GM10266 (cell line): Measurements from ENCODE around the gene ERC1.

ENCODE experiments used
- DNase-seq: peaks from one replicate; pipeline ENCODE4 v3.0.0; 2012; ENCODE audit errors: extremely low spot score
- CTCF ChIP-seq: IDR thresholded peaks from 2 replicates; pipeline ENCODE4 v1.5.1; 2012; ENCODE audit warnings: mild to moderate bottlenecking, low read depth; ENCODE audit not compliant: control insufficient read depth, insufficient read depth; ENCODE audit errors: missing control alignments

ERC1 gene

GRCh38 chr12:969821-970220 is 21.2 kb upstream of the ERC1 start:
- no peak for DNase-seq
- no peak for TF ChIP-seq CTCF

- no peak for DNase-seq
- no peak for TF ChIP-seq CTCF
Measured at GRCh38 chr12:971991-972390, 19.0 kb upstream of the ERC1 start.

GRCh38 chr12:974271-974862 is 16.7 kb upstream of the ERC1 start:
- no peak for DNase-seq
- no peak for TF ChIP-seq CTCF

GRCh38 chr12:976644-977043 is 14.4 kb upstream of the ERC1 start:
- DNase-seq, result no peak
- TF ChIP-seq CTCF, result no peak

GRCh38 chr12:977156-977555 is 13.9 kb upstream of the ERC1 start:
- no peak for DNase-seq
- TF ChIP-seq CTCF, result no peak

- DNase-seq, result no peak
- no peak for TF ChIP-seq CTCF
Measured at GRCh38 chr12:979349-979748, 11.7 kb upstream of the ERC1 start.

GRCh38 chr12:981176-981828 is 9.7 kb upstream of the ERC1 start:
- no peak for TF ChIP-seq CTCF
- DNase-seq, result no peak
